IMR-90 (cell line): ENCODE data around the gene JAKMIP1. TPM values are rescaled to one million over a fixed set of nuclear protein-coding genes. Genes with fewer than 3 reads are reported as not detected.

Experiments used
- ATAC-seq: fragments of 200-7000 bp; cut with Tn5 transposase; 2 replicates; pipeline ENCODE4 v1.9.1; 2020; ENCODE audit warnings: low read depth, mild to moderate bottlenecking, moderate library complexity
- BruUV-seq: library from RNA; stranded (reverse); fragments of 400-500 nt; replicated peaks from 2 replicates; lab custom pipeline; 2021; lab: Mats Ljungman, UMichigan
- CTCF ChIA-PET: fragments of 300-600 bp; formaldehyde crosslinking; extraction: SDS; loops from one replicate; lab custom pipeline; 2021; ENCODE audit warnings: antibody characterized with exemption; lab: Yijun Ruan, JAX
- POLR2A ChIA-PET: fragments of 300-600 bp; sonication (Branson Sonifier 250); formaldehyde crosslinking; loops from one replicate; lab custom pipeline; 2022; ENCODE audit warnings: antibody characterized with exemption; ENCODE audit not compliant: unreplicated experiment; lab: Charles Lee
- DNase-seq: peaks from one replicate; pipeline ENCODE4 v3.0.0; 2013
- H2AFZ ChIP-seq: replicated peaks from 2 replicates; pipeline ENCODE3; 2013; ENCODE audit warnings: low read length, mild to moderate bottlenecking; ENCODE audit not compliant: poor library complexity
- H2AK5ac ChIP-seq: 2 replicates; pipeline ENCODE4 v1.6.1; 2013; ENCODE audit warnings: low read depth, low read length, inconsistent platforms
- H2AK9ac ChIP-seq: replicated peaks from 2 replicates; pipeline ENCODE3; 2013; ENCODE audit warnings: mild to moderate bottlenecking, low read depth, low read length, moderate library complexity; ENCODE audit not compliant: poor library complexity
- H2BK120ac ChIP-seq: 2 replicates; pipeline ENCODE4 v1.6.1; 2013; ENCODE audit warnings: low read depth, low read length, inconsistent platforms
- H2BK15ac ChIP-seq: 3 replicates; pipeline ENCODE4 v1.6.1; 2013; ENCODE audit warnings: low read depth, low read length, inconsistent platforms
- H2BK20ac ChIP-seq: 2 replicates; pipeline ENCODE4 v1.6.1; 2013; ENCODE audit warnings: low read depth, mild to moderate bottlenecking, inconsistent platforms, low read length, moderate library complexity
- H2BK5ac ChIP-seq: 2 replicates; pipeline ENCODE4 v1.6.1; 2013; ENCODE audit warnings: mild to moderate bottlenecking, low read depth, low read length, inconsistent platforms; ENCODE audit not compliant: poor library complexity, severe bottlenecking
- H3K14ac ChIP-seq: replicated peaks from 2 replicates; pipeline ENCODE4 v1.6.1; 2013; ENCODE audit warnings: low read depth, low read length, inconsistent platforms
- H3K18ac ChIP-seq: 2 replicates; pipeline ENCODE4 v1.6.1; 2013; ENCODE audit warnings: low read depth, low read length, control low read depth
- H3K23ac ChIP-seq: 2 replicates; pipeline ENCODE4 v1.6.1; 2013; ENCODE audit warnings: low read depth, low read length, inconsistent platforms
- H3K27ac ChIP-seq: 2 replicates; pipeline ENCODE4 v1.5.1; 2013; ENCODE audit warnings: mild to moderate bottlenecking, control low read depth, low read length; ENCODE audit not compliant: insufficient read depth
- H3K27me3 ChIP-seq: 2 replicates; pipeline ENCODE4 v1.6.1; 2013; ENCODE audit warnings: low read length; ENCODE audit not compliant: control insufficient read depth, insufficient read depth
- H3K36me3 ChIP-seq: 2 replicates; pipeline ENCODE4 v1.6.1; 2013; ENCODE audit warnings: low read length, mixed read lengths; ENCODE audit not compliant: control insufficient read depth, insufficient read depth
- H3K4ac ChIP-seq: 2 replicates; pipeline ENCODE4 v1.6.1; 2013; ENCODE audit warnings: low read depth, low read length, inconsistent platforms
- H3K4me1 ChIP-seq: 2 replicates; pipeline ENCODE4 v1.6.1; 2013; ENCODE audit warnings: low read length, mixed read lengths; ENCODE audit not compliant: control insufficient read depth, insufficient read depth
- H3K4me2 ChIP-seq: 2 replicates; pipeline ENCODE4 v1.6.1; 2013; ENCODE audit warnings: low read depth, mild to moderate bottlenecking, control low read depth, low read length, moderate library complexity
- H3K4me3 ChIP-seq: 2 replicates; pipeline ENCODE4 v1.5.1; 2013; ENCODE audit warnings: low read depth, mild to moderate bottlenecking, control low read depth, low read length, moderate library complexity; ENCODE audit not compliant: insufficient read depth
- H3K56ac ChIP-seq: 2 replicates; pipeline ENCODE4 v1.6.1; 2013; ENCODE audit warnings: low read length, inconsistent platforms; ENCODE audit not compliant: insufficient read depth; ENCODE audit errors: extremely low read depth
- H3K79me1 ChIP-seq, 2 experiments: 2 replicates each; pipeline ENCODE4 v1.6.1; 2013; ENCODE audit warnings: low read length in 2 of 2, inconsistent platforms in 1 of 2, low read depth in 1 of 2
- H3K9ac ChIP-seq: 2 replicates; pipeline ENCODE4 v1.6.1; 2013; ENCODE audit warnings: low read depth, low read length, control low read depth
- H3K9me1 ChIP-seq: 2 replicates; pipeline ENCODE4 v1.6.1; 2013; ENCODE audit warnings: low read length, inconsistent platforms; ENCODE audit not compliant: insufficient read depth
- H3K9me3 ChIP-seq: 2 replicates; pipeline ENCODE4 v1.6.1; 2013; ENCODE audit warnings: low read length; ENCODE audit not compliant: control insufficient read depth, insufficient read depth
- H4K20me1 ChIP-seq: 2 replicates; pipeline ENCODE4 v1.6.1; 2013; ENCODE audit warnings: low read length, inconsistent platforms; ENCODE audit not compliant: insufficient read depth
- H4K5ac ChIP-seq: 2 replicates; pipeline ENCODE4 v1.6.1; 2013; ENCODE audit warnings: mild to moderate bottlenecking, low read depth, low read length, control low read depth
- H4K8ac ChIP-seq, 2 experiments: 2 replicates each; pipeline ENCODE4 v1.6.1; 2013; ENCODE audit warnings: low read depth in 2 of 2, low read length in 2 of 2, control low read depth in 1 of 2, inconsistent platforms in 1 of 2
- H4K91ac ChIP-seq: 2 replicates; pipeline ENCODE4 v1.6.1; 2013; ENCODE audit warnings: low read depth, low read length, inconsistent platforms; ENCODE audit not compliant: insufficient read depth
- BHLHE40 ChIP-seq: fragments of 150-350 bp; IDR thresholded peaks from 2 replicates; pipeline ENCODE4 v1.6.1; 2016; ENCODE audit warnings: mild to moderate bottlenecking, low read depth, low read length
- CEBPB ChIP-seq: IDR thresholded peaks from 2 replicates; pipeline ENCODE4 v1.6.1; 2012; ENCODE audit warnings: low read depth, low read length, improper control_type of control experiment
- CHD1 ChIP-seq: IDR thresholded peaks from 2 replicates; pipeline ENCODE4 v1.6.1; 2012; ENCODE audit warnings: low read depth, low read length, improper control_type of control experiment
- MAFK ChIP-seq: IDR thresholded peaks from 2 replicates; pipeline ENCODE4 v1.6.1; 2012; ENCODE audit warnings: low read depth, low read length, improper control_type of control experiment
- MXI1 ChIP-seq: IDR thresholded peaks from 2 replicates; pipeline ENCODE4 v1.6.1; 2012; ENCODE audit warnings: low read depth, mild to moderate bottlenecking, low read length, moderate library complexity, borderline replicate concordance
- NFE2L2 ChIP-seq: fragments of 150-350 bp; IDR thresholded peaks from 2 replicates; pipeline ENCODE4 v1.6.1; 2016; ENCODE audit warnings: low read depth, mild to moderate bottlenecking, low read length
- POLR2A ChIP-seq: IDR thresholded peaks from 2 replicates; pipeline ENCODE4 v1.6.1; 2012; ENCODE audit warnings: mild to moderate bottlenecking, low read depth, low read length
- RAD21 ChIP-seq: IDR thresholded peaks from 2 replicates; pipeline ENCODE4 v1.6.1; 2012; ENCODE audit warnings: low read length, improper control_type of control experiment
- RCOR1 ChIP-seq: IDR thresholded peaks from 2 replicates; pipeline ENCODE4 v1.6.1; 2012; ENCODE audit warnings: mild to moderate bottlenecking, low read length, improper control_type of control experiment; ENCODE audit not compliant: insufficient replicate concordance
- RFX5 ChIP-seq: IDR thresholded peaks from 2 replicates; pipeline ENCODE4 v1.8.0; 2012; ENCODE audit warnings: low read depth, mild to moderate bottlenecking, low read length, moderate library complexity
- SMC3 ChIP-seq: fragments of 150-350 bp; IDR thresholded peaks from 2 replicates; pipeline ENCODE4 v1.6.1; 2016; ENCODE audit warnings: low read depth, mild to moderate bottlenecking, antibody characterized with exemption, low read length, moderate library complexity
- WGBS, 2 experiments: methylation state at CpG; one replicate each; pipeline versions ENCODE4 v1.1.5 to v1.1.7; 2013; ENCODE audit warnings: missing lambda C conversion rate in 2 of 2; ENCODE audit not compliant: insufficient read length in 1 of 2; ENCODE audit errors: extremely low coverage in 2 of 2; 5-methylcytosine and 5-hydroxymethylcytosine counted together
- dilution Hi-C: fragments of 300-500 bp; cut with HindIII; formaldehyde crosslinking; loops from one replicate; pipeline ENCODE4 v1.14.3; 2018; ENCODE audit warnings: low sequenced_read_pairs; ENCODE audit not compliant: unreplicated experiment
- in situ Hi-C: fragments of 300-500 bp; cut with MboI; formaldehyde crosslinking; loops from 3 replicates; pipeline ENCODE4 v1.14.3; 2019; ENCODE audit warnings: low sequenced_read_pairs, inconsistent platforms, mixed read lengths
- intact Hi-C: fragments of 100-400 bp; cut with micrococcal nuclease; formaldehyde crosslinking; loops from 2 replicates; pipeline ENCODE4 v1.10.0; 2022
- polyA plus RNA-seq, 3 experiments: library from polyadenylated mRNA; depleted of rRNA; stranded (reverse); fragments of >200 nt; gene quantifications; 2 replicates each; pipeline ENCODE4 v1.2.3, GENCODE V29; 2012; ENCODE audit warnings: low replicate concordance in 1 of 3
- total RNA-seq: library from RNA; depleted of rRNA; stranded (reverse); fragments of >200 nt; gene quantifications from 2 replicates; pipeline ENCODE4 v1.2.3, GENCODE V29; 2012
- TF ChIP-seq, protein P1 (sequence below): fragments of 150-350 bp; IDR thresholded peaks from 2 replicates; pipeline ENCODE4 v1.6.1; 2017; ENCODE audit warnings: mild to moderate bottlenecking, antibody characterized with exemption, low read length, low read depth
- TF ChIP-seq, protein P2 (sequence below): fragments of 150-350 bp; IDR thresholded peaks from 2 replicates; pipeline ENCODE4 v1.6.1; 2016; ENCODE audit warnings: low read depth, mild to moderate bottlenecking, low read length, moderate library complexity, borderline replicate concordance

Gene JAKMIP1
- total and polyA plus RNA-seq, 2 of the 4 experiments (the other 2 are of a cell fraction) = not detected

DNA sequence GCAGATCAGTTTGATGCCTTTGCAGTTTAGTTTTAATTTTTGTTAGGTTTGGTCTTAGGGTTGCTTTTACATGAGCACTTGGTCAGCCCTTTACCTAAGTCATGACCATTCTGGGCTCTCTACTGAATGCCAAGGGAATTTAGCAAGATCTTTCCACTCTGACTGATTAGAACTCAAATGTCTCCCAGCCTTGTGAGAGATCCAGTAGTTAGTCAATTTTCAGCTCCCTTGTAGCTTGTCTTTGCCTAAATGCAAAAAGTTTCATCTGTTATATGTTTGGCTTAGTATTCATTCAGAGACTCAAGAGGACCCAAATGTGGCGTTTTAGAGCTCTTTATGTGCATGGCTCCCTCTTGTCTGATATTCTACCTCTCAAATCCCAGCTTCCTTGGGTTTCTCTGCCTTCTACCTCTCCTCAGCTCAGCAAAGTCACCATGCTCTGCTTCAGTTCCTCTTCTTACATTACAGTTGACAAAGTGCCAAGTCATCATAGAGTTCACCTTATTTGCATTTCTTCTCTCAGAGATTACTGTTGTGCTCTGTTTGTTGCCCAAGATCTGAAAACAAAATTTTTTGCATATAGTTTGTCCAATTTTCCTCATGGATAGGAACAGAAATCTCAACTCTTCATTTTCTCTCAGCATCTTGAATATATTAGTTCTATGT lies 17.5 kb upstream of the JAKMIP1 start:
- ChIA-PET POLR2A (no interaction called here), CTCF (no interaction called here)
- H3K9me1 ChIP-seq = no peaks in the 10 kb centered on the region
- no peaks in the 10 kb centered on the region for H3K4me1 ChIP-seq
- H2BK15ac ChIP-seq = no peak overlapping the region
- no peak overlapping the region for H2AFZ ChIP-seq
- no peak overlapping the region for H3K4ac ChIP-seq
- no peak overlapping the region for H2BK20ac ChIP-seq
- no peak overlapping the region for H3K23ac ChIP-seq
- dilution Hi-C loops (no loop called here), intact Hi-C loops (no loop called here), in situ Hi-C loops (no loop called here)
- no peaks in the 10 kb centered on the region for H3K36me3 ChIP-seq
- no peak for TF ChIP-seq RCOR1
- TF ChIP-seq, protein P1, sequence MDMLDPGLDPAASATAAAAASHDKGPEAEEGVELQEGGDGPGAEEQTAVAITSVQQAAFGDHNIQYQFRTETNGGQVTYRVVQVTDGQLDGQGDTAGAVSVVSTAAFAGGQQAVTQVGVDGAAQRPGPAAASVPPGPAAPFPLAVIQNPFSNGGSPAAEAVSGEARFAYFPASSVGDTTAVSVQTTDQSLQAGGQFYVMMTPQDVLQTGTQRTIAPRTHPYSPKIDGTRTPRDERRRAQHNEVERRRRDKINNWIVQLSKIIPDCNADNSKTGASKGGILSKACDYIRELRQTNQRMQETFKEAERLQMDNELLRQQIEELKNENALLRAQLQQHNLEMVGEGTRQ = no peak
- TF ChIP-seq MXI1 = no peak
- TF ChIP-seq, protein P2, sequence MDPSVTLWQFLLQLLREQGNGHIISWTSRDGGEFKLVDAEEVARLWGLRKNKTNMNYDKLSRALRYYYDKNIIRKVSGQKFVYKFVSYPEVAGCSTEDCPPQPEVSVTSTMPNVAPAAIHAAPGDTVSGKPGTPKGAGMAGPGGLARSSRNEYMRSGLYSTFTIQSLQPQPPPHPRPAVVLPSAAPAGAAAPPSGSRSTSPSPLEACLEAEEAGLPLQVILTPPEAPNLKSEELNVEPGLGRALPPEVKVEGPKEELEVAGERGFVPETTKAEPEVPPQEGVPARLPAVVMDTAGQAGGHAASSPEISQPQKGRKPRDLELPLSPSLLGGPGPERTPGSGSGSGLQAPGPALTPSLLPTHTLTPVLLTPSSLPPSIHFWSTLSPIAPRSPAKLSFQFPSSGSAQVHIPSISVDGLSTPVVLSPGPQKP = no peak
- TF ChIP-seq BHLHE40 = no peak
- no peak for TF ChIP-seq CHD1
- no peak for TF ChIP-seq RAD21
- TF ChIP-seq CEBPB = no peak
- TF ChIP-seq MAFK = no peak
- no peak for TF ChIP-seq SMC3
- no peak for TF ChIP-seq NFE2L2
- TF ChIP-seq POLR2A = no peak
- TF ChIP-seq RFX5 = no peak
- H4K91ac ChIP-seq = no peak overlapping the region
- no CpG with 5 or more reads among the region's 1 CpG for WGBS, 2 experiments
- no peak overlapping the region for H3K4me2 ChIP-seq
- no peak for DNase-seq
- no peak overlapping the region for H3K14ac ChIP-seq
- H4K5ac ChIP-seq = no peak overlapping the region
- H3K79me1 ChIP-seq = no peaks in the 10 kb centered on the region
- H3K27ac ChIP-seq = no peak overlapping the region
- H3K9me3 ChIP-seq = peaks cover 5% of the 10 kb centered on the region
- no peak overlapping the region for H2AK5ac ChIP-seq
- no peak overlapping the region for H3K56ac ChIP-seq
- no peak overlapping the region for H2BK5ac ChIP-seq
- no peak overlapping the region for H3K9ac ChIP-seq
- H2BK120ac ChIP-seq = no peak overlapping the region
- BruUV-seq = no TSS peak
- H3K18ac ChIP-seq = no peak overlapping the region
- no peak for ATAC-seq
- no peak overlapping the region for H3K4me3 ChIP-seq
- peaks cover 2% of the 10 kb centered on the region; the same call in 1 of the 2 replicates for H3K27me3 ChIP-seq
- H4K8ac ChIP-seq = no peak overlapping the region
- H4K20me1 ChIP-seq = no peaks in the 10 kb centered on the region
- H2AK9ac ChIP-seq = no peak overlapping the region
